Muscle layer of duodenum (tissue), 2 donors: ENCODE measurements around the gene WWOX.
"Not testable (repeated sequence)": the region's sequence is repeated elsewhere in the genome, so short reads cannot be mapped to it uniquely, and the experiment has no call there.

Experiments used
- H3K27ac ChIP-seq: one replicate; pipeline ENCODE4 v1.7.0; 2013; ENCODE audit warnings: mild to moderate bottlenecking, low read length
- H3K27me3 ChIP-seq: one replicate; pipeline ENCODE4 v1.7.0; 2013; ENCODE audit warnings: low read depth, mild to moderate bottlenecking, control low read depth, low read length
- H3K36me3 ChIP-seq, 2 donors: one replicate each; pipeline ENCODE4 v1.7.0; 2013; ENCODE audit warnings: low read length in 2 of 2, control low read depth in 1 of 2, mild to moderate bottlenecking in 1 of 2; ENCODE audit not compliant: insufficient read depth in 2 of 2, control insufficient read depth in 1 of 2
- H3K4me1 ChIP-seq, 2 donors: one replicate each; pipeline ENCODE4 v1.7.0; 2013; ENCODE audit warnings: low read length in 2 of 2, mild to moderate bottlenecking in 2 of 2, control low read depth in 1 of 2, moderate library complexity in 1 of 2; ENCODE audit not compliant: insufficient read depth in 2 of 2, control insufficient read depth in 1 of 2
- H3K4me3 ChIP-seq, 2 donors: one replicate each; pipeline ENCODE4 v1.7.0; 2013; ENCODE audit warnings: low read length in 2 of 2, low read depth in 1 of 2, mild to moderate bottlenecking in 1 of 2
- H3K9me3 ChIP-seq, 2 donors: one replicate each; pipeline ENCODE4 v1.7.0; 2013; ENCODE audit warnings: low read length in 2 of 2, control low read depth in 1 of 2, mild to moderate bottlenecking in 1 of 2; ENCODE audit not compliant: control insufficient read depth in 1 of 2
- donor health status: healthy.

The WWOX gene

GRCh38 chr16:78689536-78689935 lies 590.1 kb downstream of the WWOX start:
- no peaks in the 10 kb centered on the region for H3K4me1 ChIP-seq
- no peaks in the 10 kb centered on the region for H3K36me3 ChIP-seq
- H3K27ac ChIP-seq: no peak overlapping the region
- H3K9me3 ChIP-seq: no peaks in the 10 kb centered on the region
- H3K27me3 ChIP-seq: no peaks in the 10 kb centered on the region
- no peak overlapping the region for H3K4me3 ChIP-seq

- no peaks in the 10 kb centered on the region for H3K9me3 ChIP-seq
- no peaks in the 10 kb centered on the region for H3K27me3 ChIP-seq
- H3K4me1 ChIP-seq: no peaks in the 10 kb centered on the region
- no peak overlapping the region for H3K4me3 ChIP-seq
- no peaks in the 10 kb centered on the region for H3K36me3 ChIP-seq
- H3K27ac ChIP-seq: no peak overlapping the region
Observed at GRCh38 chr16:78690510-78690909, 591.1 kb downstream of the WWOX start.

GRCh38 chr16:78691746-78692145 lies 592.3 kb downstream of the WWOX start:
- H3K4me1 ChIP-seq, H3K4me3 ChIP-seq, H3K27ac ChIP-seq, H3K9me3 ChIP-seq, H3K27me3 ChIP-seq, H3K36me3 ChIP-seq: not testable (repeated sequence)

- H3K9me3 ChIP-seq: no peaks in the 10 kb centered on the region
- H3K27ac ChIP-seq: no peak overlapping the region
- H3K4me1 ChIP-seq: no peaks in the 10 kb centered on the region
- H3K27me3 ChIP-seq: no peaks in the 10 kb centered on the region
- no peaks in the 10 kb centered on the region for H3K36me3 ChIP-seq
- H3K4me3 ChIP-seq: no peak overlapping the region
Observed at GRCh38 chr16:78693496-78693895, 594.0 kb downstream of the WWOX start.

GRCh38 chr16:78694414-78694813 lies 595.0 kb downstream of the WWOX start:
- no peaks in the 10 kb centered on the region for H3K36me3 ChIP-seq

GRCh38 chr16:78695391-78695790 lies 595.9 kb downstream of the WWOX start:
- no peaks in the 10 kb centered on the region for H3K4me1 ChIP-seq
- H3K27ac ChIP-seq: no peak overlapping the region
- no peaks in the 10 kb centered on the region for H3K27me3 ChIP-seq
- no peak overlapping the region for H3K4me3 ChIP-seq
- H3K36me3 ChIP-seq: no peaks in the 10 kb centered on the region
- no peaks in the 10 kb centered on the region for H3K9me3 ChIP-seq

More at GRCh38 chr16:78694414-78694813, 595.0 kb downstream of the WWOX start:
- Histone ChIP-seq H3K9me3 (no peaks in the 10 kb centered on the region), H3K4me1 (no peaks in the 10 kb centered on the region), H3K4me3 (no peak overlapping the region), H3K27me3 (no peaks in the 10 kb centered on the region), H3K27ac (no peak overlapping the region)

GRCh38 chr16:78696797-78697196 lies 597.3 kb downstream of the WWOX start:
- H3K27ac ChIP-seq: no peak overlapping the region
- no peaks in the 10 kb centered on the region for H3K9me3 ChIP-seq
- H3K36me3 ChIP-seq: no peaks in the 10 kb centered on the region
- no peaks in the 10 kb centered on the region for H3K27me3 ChIP-seq
- H3K4me1 ChIP-seq: no peaks in the 10 kb centered on the region
- H3K4me3 ChIP-seq: no peak overlapping the region

- Histone ChIP-seq H3K27ac (no peak overlapping the region), H3K4me3 (no peak overlapping the region), H3K36me3 (no peaks in the 10 kb centered on the region), H3K9me3 (no peaks in the 10 kb centered on the region), H3K27me3 (no peaks in the 10 kb centered on the region), H3K4me1 (no peaks in the 10 kb centered on the region)
Observed at GRCh38 chr16:78697426-78697825, 598.0 kb downstream of the WWOX start.

- Histone ChIP-seq H3K27ac (no peak overlapping the region), H3K27me3 (no peaks in the 10 kb centered on the region), H3K36me3 (no peaks in the 10 kb centered on the region), H3K4me1 (no peaks in the 10 kb centered on the region), H3K9me3 (no peaks in the 10 kb centered on the region), H3K4me3 (no peak overlapping the region)
Observed at GRCh38 chr16:78703936-78704335, 604.5 kb downstream of the WWOX start.

GRCh38 chr16:78704416-78704815 lies 605.0 kb downstream of the WWOX start:
- no peaks in the 10 kb centered on the region for H3K36me3 ChIP-seq
- H3K27ac ChIP-seq: no peak overlapping the region
- no peak overlapping the region for H3K4me3 ChIP-seq
- no peaks in the 10 kb centered on the region for H3K9me3 ChIP-seq
- no peaks in the 10 kb centered on the region for H3K4me1 ChIP-seq
- H3K27me3 ChIP-seq: no peaks in the 10 kb centered on the region

GRCh38 chr16:78705694-78706093 lies 606.2 kb downstream of the WWOX start:
- Histone ChIP-seq H3K4me1 (no peaks in the 10 kb centered on the region), H3K4me3 (no peak overlapping the region), H3K27me3 (no peaks in the 10 kb centered on the region), H3K9me3 (no peaks in the 10 kb centered on the region), H3K36me3 (no peaks in the 10 kb centered on the region), H3K27ac (no peak overlapping the region)

GRCh38 chr16:78706637-78707036 lies 607.2 kb downstream of the WWOX start:
- H3K27ac ChIP-seq: no peak overlapping the region
- no peaks in the 10 kb centered on the region for H3K36me3 ChIP-seq
- no peaks in the 10 kb centered on the region for H3K4me1 ChIP-seq
- no peaks in the 10 kb centered on the region for H3K27me3 ChIP-seq
- H3K9me3 ChIP-seq: no peaks in the 10 kb centered on the region
- no peak overlapping the region for H3K4me3 ChIP-seq
